Type B pancreatic cell (in vitro differentiated cells): ENCODE measurements around the gene ERGIC2. TPM values are rescaled to one million over a fixed set of nuclear protein-coding genes. Genes with fewer than 3 reads are reported as not detected.
A peak's percentile ranks its signal among the peaks of the same experiment; 100 is the strongest.
"Not testable (repeated sequence)": the region's sequence is repeated elsewhere in the genome, so short reads cannot be mapped to it uniquely, and the experiment has no call there.

ENCODE experiments used
- DNase-seq: peaks from one replicate; pipeline ENCODE4 v3.0.0; 2021; ENCODE audit warnings: mixed read lengths; ENCODE audit not compliant: unreplicated experiment; ENCODE audit errors: extremely low spot score
- H3K27ac Mint-ChIP-seq: 2 replicates; pipeline ENCODE4 v1.8.0; 2021; ENCODE audit warnings: mild to moderate bottlenecking, mixed read lengths
- H3K27me3 Mint-ChIP-seq: 2 replicates; pipeline ENCODE4 v1.8.0; 2021; ENCODE audit warnings: mixed read lengths
- H3K36me3 Mint-ChIP-seq: 2 replicates; pipeline ENCODE4 v1.8.0; 2021; ENCODE audit warnings: mixed read lengths
- H3K4me1 Mint-ChIP-seq: one replicate; pipeline ENCODE4 v1.8.0; 2021; ENCODE audit warnings: mixed read lengths; ENCODE audit not compliant: unreplicated experiment
- H3K4me3 Mint-ChIP-seq: 2 replicates; pipeline ENCODE4 v1.8.0; 2021; ENCODE audit warnings: mild to moderate bottlenecking, mixed read lengths
- H3K9me3 Mint-ChIP-seq: 2 replicates; pipeline ENCODE4 v1.8.0; 2021; ENCODE audit warnings: mixed read lengths
- CTCF ChIP-seq: fragments of 200-600 bp; sonication (generic); conservative IDR thresholded peaks from 2 replicates; pipeline ENCODE4 v1.5.0; 2021; ENCODE audit warnings: antibody characterized with exemption, mild to moderate bottlenecking
- total RNA-seq: library from RNA; stranded (reverse); gene quantifications from 2 replicates; pipeline ENCODE4 v1.2.1, GENCODE V29; 2021; ENCODE audit warnings: low replicate concordance

ERGIC2 gene
- total RNA-seq, 1 donor from 2014 or later: 76.3 TPM

DNA sequence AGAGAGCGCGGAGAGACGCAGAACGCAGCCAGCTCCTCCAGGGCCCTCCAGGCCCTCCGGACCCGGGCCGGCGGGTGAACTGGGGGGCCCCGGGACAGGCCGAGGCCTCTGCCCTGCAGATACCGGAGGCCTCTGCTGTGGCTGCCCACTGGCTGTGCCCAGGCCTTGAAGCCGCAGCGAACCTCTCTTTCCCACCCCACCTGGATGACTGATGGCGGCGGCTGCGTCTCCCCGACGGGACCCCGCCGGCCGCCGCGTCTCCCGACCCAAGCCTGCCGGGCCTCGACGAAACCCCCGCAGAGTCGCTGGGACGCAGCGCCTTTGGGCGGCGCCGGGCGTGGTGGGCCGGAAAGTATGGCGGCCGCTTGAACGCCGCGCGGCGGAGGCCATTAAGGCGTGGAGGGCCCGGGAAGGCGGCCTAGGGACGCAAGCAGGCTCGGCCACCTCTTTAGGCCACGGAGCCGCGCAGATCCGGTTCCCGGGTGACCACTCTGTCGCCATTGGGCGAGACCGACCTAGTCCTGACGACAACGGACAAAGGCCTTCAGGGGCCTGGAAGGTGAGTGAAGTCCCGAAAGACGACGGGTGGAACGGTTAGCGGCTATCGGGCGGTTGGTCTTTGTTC lies 8.4 kb upstream of the ERGIC2 start:
- no peak overlapping the region for H3K27ac Mint-ChIP-seq
- TF ChIP-seq CTCF: no peak
- no peak overlapping the region for H3K4me3 Mint-ChIP-seq
- H3K9me3 Mint-ChIP-seq: no peaks in the 10 kb centered on the region
- no peak for DNase-seq
- no peaks in the 10 kb centered on the region for H3K27me3 Mint-ChIP-seq
- no peaks in the 10 kb centered on the region for H3K36me3 Mint-ChIP-seq
- H3K4me1 Mint-ChIP-seq: no peaks in the 10 kb centered on the region

GRCh38 chr12:29386084-29386680 lies 5.2 kb upstream of the ERGIC2 start:
- H3K27ac Mint-ChIP-seq, H3K4me1 Mint-ChIP-seq, H3K9me3 Mint-ChIP-seq, H3K27me3 Mint-ChIP-seq, DNase-seq, H3K36me3 Mint-ChIP-seq, H3K4me3 Mint-ChIP-seq: not testable (repeated sequence)

DNA sequence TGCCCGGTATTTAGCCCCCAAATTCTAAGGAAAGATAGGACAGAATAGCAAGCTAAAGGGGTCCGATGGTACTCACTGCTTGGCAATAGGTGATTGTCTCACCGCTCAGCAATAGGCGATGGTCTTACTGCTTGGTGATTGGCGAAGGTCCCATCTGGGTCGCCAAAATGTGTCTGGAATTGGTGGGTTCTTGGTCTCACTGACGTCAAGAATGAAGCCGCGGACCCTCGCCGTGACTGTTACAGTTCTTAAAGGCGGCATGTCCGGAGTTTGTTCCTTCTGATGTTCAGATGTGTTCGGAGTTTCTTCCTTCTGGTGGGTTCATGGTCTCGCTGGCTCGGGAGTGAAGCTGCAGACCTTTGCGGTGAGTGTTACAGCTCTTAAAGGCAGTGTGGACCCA lies 4.2 kb upstream of the ERGIC2 start:
- H3K27me3 Mint-ChIP-seq, DNase-seq, H3K4me1 Mint-ChIP-seq, H3K9me3 Mint-ChIP-seq, H3K4me3 Mint-ChIP-seq, H3K27ac Mint-ChIP-seq, H3K36me3 Mint-ChIP-seq: not testable (repeated sequence)

- Mint-ChIP-seq H3K9me3 (no peaks in the 10 kb centered on the region), H3K36me3 (peaks cover 3% of the 10 kb centered on the region), H3K4me3 (peak overlapping the region; percentile 95), H3K27me3 (peaks cover 3% of the 10 kb centered on the region), H3K4me1 (no peaks in the 10 kb centered on the region), H3K27ac (no peak overlapping the region)
- TF ChIP-seq CTCF: no peak
- no peak for DNase-seq
These were observed 1.3 kb upstream of the ERGIC2 start for GRCh38 chr12:29382251-29382650.

GRCh38 chr12:29376118-29376517 lies 4.9 kb downstream of the ERGIC2 start:
- Mint-ChIP-seq H3K4me1 (no peaks in the 10 kb centered on the region), H3K4me3 (no peak overlapping the region), H3K27me3 (no peaks in the 10 kb centered on the region), H3K36me3 (peaks cover 26% of the 10 kb centered on the region), H3K27ac (no peak overlapping the region), H3K9me3 (no peaks in the 10 kb centered on the region)
- no peak for TF ChIP-seq CTCF
- no peak for DNase-seq

- Mint-ChIP-seq H3K4me3 (no peak overlapping the region), H3K27me3 (no peaks in the 10 kb centered on the region), H3K9me3 (no peaks in the 10 kb centered on the region), H3K36me3 (peaks cover 28% of the 10 kb centered on the region), H3K27ac (no peak overlapping the region), H3K4me1 (no peaks in the 10 kb centered on the region)
- TF ChIP-seq CTCF: no peak
- no peak for DNase-seq
These were observed 6.1 kb downstream of the ERGIC2 start for GRCh38 chr12:29374913-29375312.
